ENCODE data around the gene KDM4B. TPM values are rescaled to one million over a fixed set of nuclear protein-coding genes. Genes with fewer than 3 reads are reported as not detected.

KDM4B gene
- total RNA-seq: 7.2 and 13.1 TPM in 2 replicates

GRCh38 chr19:4968462-4969291, at the start of gene KDM4B:
Gene KDM4B, plus strand, starts transcription at chr19:4969113. Its CDS starts 63,778 bp downstream, at chr19:5032891.

Other genes starting within 250 kb of the KDM4B start
- gene DPP9, start 245.3 kb upstream of the KDM4B start, total RNA-seq: 90.5 and 153 TPM in 2 replicates
- 13.7 and 18.5 TPM in 2 replicates for gene FEM1A, start 177.4 kb upstream of the KDM4B start, total RNA-seq
- 4.9 and 10.1 TPM in 2 replicates for gene TICAM1, start 137.4 kb upstream of the KDM4B start, total RNA-seq
- gene PLIN3, start 101.4 kb upstream of the KDM4B start, total RNA-seq: 91.7 and 98.0 TPM in 2 replicates
- gene ARRDC5, start 66.2 kb upstream of the KDM4B start, total RNA-seq: not detected in 2 replicates
- gene UHRF1, start 59.6 kb upstream of the KDM4B start, total RNA-seq: 14.8 and 49.4 TPM in 2 replicates

All from hair follicular keratinocyte (primary cell).